DOHH2 (cell line): ENCODE measurements around the gene KEL.

Source experiments
- H3F3A ChIP-seq: fragments of 200-600 bp; sonication (generic), shearing (Covaris generic); 2 replicates; pipeline ENCODE4 v1.6.0; 2016; ENCODE audit warnings: antibody characterized with exemption, mild to moderate bottlenecking; ENCODE audit not compliant: control insufficient read depth, insufficient read depth
- H3K27ac ChIP-seq: fragments of 200-600 bp; sonication (generic); 2 replicates; pipeline ENCODE4 v1.5.1; 2014; ENCODE audit warnings: low read depth, mild to moderate bottlenecking, low read length, moderate library complexity
- H3K27me3 ChIP-seq: fragments of 200-600 bp; sonication (generic); 2 replicates; pipeline ENCODE4 v1.6.1; 2014; ENCODE audit warnings: mild to moderate bottlenecking, low read length, mixed read lengths; ENCODE audit not compliant: control insufficient read depth
- H3K36me3 ChIP-seq: fragments of 200-600 bp; sonication (generic); 2 replicates; pipeline ENCODE4 v1.6.1; 2014; ENCODE audit warnings: mild to moderate bottlenecking, low read length, moderate library complexity, mixed read lengths; ENCODE audit not compliant: control insufficient read depth
- H3K4me1 ChIP-seq: fragments of 200-600 bp; sonication (generic); 2 replicates; pipeline ENCODE4 v1.6.1; 2014; ENCODE audit warnings: mild to moderate bottlenecking, low read length, mixed read lengths; ENCODE audit not compliant: control insufficient read depth
- H3K4me2 ChIP-seq: fragments of 200-600 bp; sonication (generic); 2 replicates; pipeline ENCODE4 v1.6.0; 2014; ENCODE audit warnings: mild to moderate bottlenecking, low read length, moderate library complexity
- H3K4me3 ChIP-seq: fragments of 200-600 bp; sonication (generic); 2 replicates; pipeline ENCODE4 v1.5.1; 2014; ENCODE audit warnings: mild to moderate bottlenecking, low read length, mixed read lengths
- H3K79me2 ChIP-seq: fragments of 200-600 bp; sonication (generic); 2 replicates; pipeline ENCODE4 v1.6.1; 2014; ENCODE audit warnings: mild to moderate bottlenecking, low read length, mixed read lengths; ENCODE audit not compliant: control insufficient read depth
- H3K9me2 ChIP-seq: fragments of 200-600 bp; sonication (generic); replicated peaks from 2 replicates; pipeline ENCODE4 v1.6.1; 2014; ENCODE audit warnings: mild to moderate bottlenecking, low read length, mixed read lengths; ENCODE audit not compliant: control insufficient read depth
- H3K9me3 ChIP-seq: fragments of 200-600 bp; sonication (generic); 2 replicates; pipeline ENCODE4 v1.6.1; 2014; ENCODE audit warnings: antibody characterized with exemption, low read length, mixed read lengths; ENCODE audit not compliant: control insufficient read depth, insufficient read depth
- H4K20me1 ChIP-seq: fragments of 200-600 bp; sonication (generic); 2 replicates; pipeline ENCODE4 v1.6.0; 2014; ENCODE audit warnings: low read depth, mild to moderate bottlenecking, antibody characterized with exemption, low read length, moderate library complexity; ENCODE audit not compliant: control insufficient read depth, insufficient read depth
- CTCF ChIP-seq: fragments of 200-600 bp; sonication (generic); IDR thresholded peaks from one replicate; pipeline ENCODE4 v1.5.1; 2014; ENCODE audit warnings: antibody characterized with exemption, mild to moderate bottlenecking, low read depth, low read length; ENCODE audit not compliant: poor library complexity, severe bottlenecking
- EZH2phosphoT487 ChIP-seq: fragments of 200-600 bp; sonication (generic); IDR thresholded peaks from 2 replicates; pipeline ENCODE4 v1.6.1; 2017; ENCODE audit warnings: borderline replicate concordance, mild to moderate bottlenecking, antibody characterized with exemption, low read length, moderate library complexity, mixed read lengths

The KEL gene

GRCh38 chr7:142914121-142914520, 48.0 kb downstream of the KEL start:
- TF ChIP-seq EZH2phosphoT487 (no peak), CTCF (no peak)
- peaks cover 66% of the 10 kb centered on the region for H3K27me3 ChIP-seq
- no peak overlapping the region for H3K4me3 ChIP-seq
- H3K79me2 ChIP-seq, result no peaks in the 10 kb centered on the region
- H3K36me3 ChIP-seq, result no peaks in the 10 kb centered on the region
- H3K4me1 ChIP-seq, result no peaks in the 10 kb centered on the region
- no peak overlapping the region for H3K4me2 ChIP-seq
- H3F3A ChIP-seq, result no peaks in the 10 kb centered on the region
- H3K27ac ChIP-seq, result no peak overlapping the region
- H3K9me2 ChIP-seq, result no peaks in the 10 kb centered on the region
- no peaks in the 10 kb centered on the region for H3K9me3 ChIP-seq
- no peaks in the 10 kb centered on the region for H4K20me1 ChIP-seq

GRCh38 chr7:142913566-142913965, 48.6 kb downstream of the KEL start:
- Histone ChIP-seq H3K9me3 (no peaks in the 10 kb centered on the region), H4K20me1 (no peaks in the 10 kb centered on the region), H3K36me3 (no peaks in the 10 kb centered on the region), H3F3A (no peaks in the 10 kb centered on the region), H3K79me2 (no peaks in the 10 kb centered on the region), H3K27ac (no peak overlapping the region), H3K9me2 (no peaks in the 10 kb centered on the region), H3K4me3 (no peak overlapping the region), H3K27me3 (peaks cover 64% of the 10 kb centered on the region), H3K4me2 (no peak overlapping the region), H3K4me1 (no peaks in the 10 kb centered on the region)
- TF ChIP-seq CTCF, result no peak
- no peak for TF ChIP-seq EZH2phosphoT487

- Histone ChIP-seq H3K79me2 (no peaks in the 10 kb centered on the region), H3K36me3 (no peaks in the 10 kb centered on the region), H3K9me3 (no peaks in the 10 kb centered on the region), H3K4me1 (no peaks in the 10 kb centered on the region), H3K27me3 (peaks cover 58% of the 10 kb centered on the region), H3K4me3 (no peak overlapping the region), H3K4me2 (no peak overlapping the region), H4K20me1 (no peaks in the 10 kb centered on the region), H3K27ac (no peak overlapping the region), H3K9me2 (no peaks in the 10 kb centered on the region), H3F3A (no peaks in the 10 kb centered on the region)
- TF ChIP-seq CTCF (no peak), EZH2phosphoT487 (no peak)
These were observed 49.1 kb downstream of the KEL start for GRCh38 chr7:142913051-142913450.

- no peaks in the 10 kb centered on the region for H3F3A ChIP-seq
- no peaks in the 10 kb centered on the region for H3K9me3 ChIP-seq
- H3K27ac ChIP-seq, result no peak overlapping the region
- no peaks in the 10 kb centered on the region for H3K9me2 ChIP-seq
- H3K4me3 ChIP-seq, result no peak overlapping the region
- H3K27me3 ChIP-seq, result peaks cover 42% of the 10 kb centered on the region
- TF ChIP-seq EZH2phosphoT487, result no peak
- no peak for TF ChIP-seq CTCF
- H4K20me1 ChIP-seq, result no peaks in the 10 kb centered on the region
- H3K4me2 ChIP-seq, result no peak overlapping the region
- no peaks in the 10 kb centered on the region for H3K36me3 ChIP-seq
- no peaks in the 10 kb centered on the region for H3K79me2 ChIP-seq
- no peaks in the 10 kb centered on the region for H3K4me1 ChIP-seq
These were observed 51.7 kb downstream of the KEL start for GRCh38 chr7:142910481-142910880.
